DND-41 (cell line): ENCODE measurements around the gene DNTT.

ENCODE experiments used
- EZH2 ChIP-seq: IDR thresholded peaks from 3 replicates; pipeline ENCODE4 v1.6.1; 2012; ENCODE audit warnings: borderline replicate concordance, low read depth, mild to moderate bottlenecking, moderate library complexity, low read length, inconsistent platforms; ENCODE audit not compliant: severe bottlenecking
- TF ChIP-seq, protein P1 (sequence below): IDR thresholded peaks from 2 replicates; pipeline ENCODE4 v1.5.1; 2012; ENCODE audit warnings: borderline replicate concordance, low read length, moderate library complexity, mild to moderate bottlenecking; ENCODE audit not compliant: poor library complexity, severe bottlenecking; ENCODE audit errors: extremely low read depth

DNA sequence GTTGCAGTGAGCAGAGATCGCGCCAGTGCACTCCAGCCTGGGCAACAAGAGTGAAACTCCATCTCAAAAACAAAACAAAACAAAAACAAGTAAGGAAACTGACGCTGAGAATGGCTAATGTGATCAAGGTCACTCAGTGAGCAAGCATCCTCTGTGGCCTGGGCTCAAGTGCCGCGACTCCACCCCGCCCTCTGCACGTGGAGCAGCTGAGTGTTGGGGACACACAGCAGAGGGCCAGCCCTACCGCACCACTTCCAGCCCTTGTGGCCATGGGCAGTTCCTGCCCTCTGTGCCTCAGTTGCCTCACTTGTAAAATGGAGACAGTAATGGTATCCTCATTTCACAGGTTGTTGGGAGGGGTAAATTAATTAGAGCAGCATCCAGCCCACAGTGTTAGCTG lies 75.5 kb downstream of the DNTT start:
- TF ChIP-seq, protein P1, sequence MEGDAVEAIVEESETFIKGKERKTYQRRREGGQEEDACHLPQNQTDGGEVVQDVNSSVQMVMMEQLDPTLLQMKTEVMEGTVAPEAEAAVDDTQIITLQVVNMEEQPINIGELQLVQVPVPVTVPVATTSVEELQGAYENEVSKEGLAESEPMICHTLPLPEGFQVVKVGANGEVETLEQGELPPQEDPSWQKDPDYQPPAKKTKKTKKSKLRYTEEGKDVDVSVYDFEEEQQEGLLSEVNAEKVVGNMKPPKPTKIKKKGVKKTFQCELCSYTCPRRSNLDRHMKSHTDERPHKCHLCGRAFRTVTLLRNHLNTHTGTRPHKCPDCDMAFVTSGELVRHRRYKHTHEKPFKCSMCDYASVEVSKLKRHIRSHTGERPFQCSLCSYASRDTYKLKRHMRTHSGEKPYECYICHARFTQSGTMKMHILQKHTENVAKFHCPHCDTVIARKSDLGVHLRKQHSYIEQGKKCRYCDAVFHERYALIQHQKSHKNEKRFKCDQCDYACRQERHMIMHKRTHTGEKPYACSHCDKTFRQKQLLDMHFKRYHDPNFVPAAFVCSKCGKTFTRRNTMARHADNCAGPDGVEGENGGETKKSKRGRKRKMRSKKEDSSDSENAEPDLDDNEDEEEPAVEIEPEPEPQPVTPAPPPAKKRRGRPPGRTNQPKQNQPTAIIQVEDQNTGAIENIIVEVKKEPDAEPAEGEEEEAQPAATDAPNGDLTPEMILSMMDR, result no peak
- TF ChIP-seq EZH2, result no peak
